Body of pancreas (tissue), 4 donors: ENCODE results near the gene CFLAR. TPM values are rescaled to one million over a fixed set of nuclear protein-coding genes. Genes with fewer than 3 reads are reported as not detected.

ENCODE experiments used
- ATAC-seq: fragments of 150-250 bp; one replicate; pipeline ENCODE4 v1.9.1; 2016
- DNase-seq, 4 donors: peaks; one replicate each; pipeline ENCODE4 v3.0.0-alpha.2; 2019
- H3K27ac ChIP-seq, 4 donors: fragments of 200-600 bp; sonication (generic); 1 replicate in 3 of 4; 2 replicates in 1 of 4; pipeline versions ENCODE4 v1.5.1 to v1.6.1; 2016 to 2019; ENCODE audit warnings: mild to moderate bottlenecking in 1 of 4, mixed read lengths in 1 of 4, moderate library complexity in 1 of 4
- H3K27me3 ChIP-seq, 2 donors: fragments of 200-600 bp; sonication (generic); one replicate each; pipeline ENCODE4 v1.6.0; 2016; ENCODE audit warnings: mild to moderate bottlenecking in 1 of 2
- H3K36me3 ChIP-seq, 2 donors: fragments of 200-600 bp; sonication (generic); replicated peaks in 1 of 2; 2 replicates each; pipeline ENCODE4 v1.5.1; 2016; ENCODE audit warnings: low read depth in 2 of 2; ENCODE audit not compliant: insufficient read depth in 1 of 2
- H3K4me1 ChIP-seq: fragments of 200-600 bp; sonication (generic); one replicate; pipeline ENCODE4 v1.6.0; 2016
- H3K4me3 ChIP-seq, 2 donors: fragments of 200-600 bp; sonication (generic); 1 replicate in 1 of 2; 2 replicates in 1 of 2; pipeline ENCODE4 v1.5.1; 2016 to 2019
- H3K9me3 ChIP-seq, 3 donors: fragments of 200-600 bp; sonication (generic); 1 replicate in 2 of 3; 2 replicates in 1 of 3; pipeline ENCODE4 v1.5.1; 2016
- CTCF ChIP-seq, 7 experiments: fragments of 450-650 bp in 4 of 7; fragments of 200-600 bp in 3 of 7; sonication (generic) in 3 of 7; IDR thresholded peaks; one replicate each; pipeline ENCODE4 v1.5.1; 2016 to 2019; ENCODE audit warnings: antibody characterized with exemption in 7 of 7
- POLR2A ChIP-seq, 3 donors: fragments of 450-650 bp; IDR thresholded peaks; one replicate each; pipeline ENCODE4 v1.6.1; 2016; ENCODE audit warnings: antibody characterized with exemption in 3 of 3, mild to moderate bottlenecking in 2 of 3
- WGBS, 2 donors: methylation state at CpG; one replicate each; pipeline ENCODE4 v1.1.5; 2017; 5-methylcytosine and 5-hydroxymethylcytosine counted together
- intact Hi-C: fragments of 100-400 bp; cut with DNase I; formaldehyde crosslinking; loops from one replicate; pipeline ENCODE4 v1.15.1; 2023
- total RNA-seq, 2 donors: library from RNA; depleted of rRNA; stranded (reverse); fragments of >200 nt; gene quantifications; one replicate each; pipeline ENCODE4 v1.1.0, GENCODE V29; 2016

Gene CFLAR
- total RNA-seq, 2 donors from 2014 or later = 83.3 to 113 TPM

GRCh38 chr2:201073071-201073470 is 42.9 kb upstream of the CFLAR start:
- Histone ChIP-seq H3K27ac (no peak overlapping the region), H3K4me1 (peaks cover 30% of the 10 kb centered on the region), H3K27me3 (no peaks in the 10 kb centered on the region), H3K4me3 (no peak overlapping the region), H3K9me3 (no peaks in the 10 kb centered on the region), H3K36me3 (no peaks in the 10 kb centered on the region)
- no peak for DNase-seq
- intact Hi-C loops = loop anchor here (10.0 kb wide), 2 partner anchors 168 to 358 kb away; no protein-coding TSS in a partner anchor
- no peak for ATAC-seq
- WGBS, 2 donors = 79 to 84% methylated on average over 1 of the region's 1 CpG
- TF ChIP-seq POLR2A (IDR thresholded peaks at IDR 0.05) (no peak), CTCF (IDR thresholded peaks at IDR 0.05) (no peak)

- DNase-seq = no peak
- no peak for TF ChIP-seq CTCF (IDR thresholded peaks at IDR 0.05)
- no peak for TF ChIP-seq POLR2A (IDR thresholded peaks at IDR 0.05)
- Histone ChIP-seq H3K27me3 (no peaks in the 10 kb centered on the region), H3K36me3 (peaks cover 0 to 2% of the 10 kb centered on the region in 2 donors), H3K4me3 (no peak overlapping the region), H3K9me3 (no peaks in the 10 kb centered on the region), H3K4me1 (peaks cover 20% of the 10 kb centered on the region), H3K27ac (no peak overlapping the region)
- 74 to 83% methylated on average over 7 of the region's 7 CpGs for WGBS, 2 donors
- no peak for ATAC-seq
- intact Hi-C loops = loop anchor here (10.0 kb wide), 2 partner anchors 170 to 360 kb away; no protein-coding TSS in a partner anchor
These were observed 41.0 kb upstream of the CFLAR start for GRCh38 chr2:201074996-201075395.

- whole genome bisulfite sequencing, 2 donors = 78 to 85% methylated on average over 2 of the region's 2 CpGs
- DNase-seq (no peak), ATAC-seq (no peak)
- Histone ChIP-seq H3K9me3 (no peaks in the 10 kb centered on the region), H3K4me3 (no peak overlapping the region), H3K27ac (no peak overlapping the region), H3K4me1 (no peaks in the 10 kb centered on the region), H3K36me3 (no peaks in the 10 kb centered on the region), H3K27me3 (no peaks in the 10 kb centered on the region)
- TF ChIP-seq CTCF (IDR thresholded peaks at IDR 0.05) (no peak), POLR2A (IDR thresholded peaks at IDR 0.05) (no peak)
- intact Hi-C loops = no loop called here
These were observed 31.1 kb upstream of the CFLAR start for GRCh38 chr2:201084863-201085262.

GRCh38 chr2:201090574-201090973 is 25.4 kb upstream of the CFLAR start:
- no peaks in the 10 kb centered on the region for H3K9me3 ChIP-seq

More at GRCh38 chr2:201090574-201090973, 25.4 kb upstream of the CFLAR start:
- intact Hi-C loops = no loop called here
- 82% methylated on average over 3 to 4 of the region's 4 CpGs for WGBS, 2 donors
- Histone ChIP-seq H3K4me3 (no peak overlapping the region), H3K27me3 (no peaks in the 10 kb centered on the region), H3K36me3 (no peaks in the 10 kb centered on the region), H3K27ac (no peak overlapping the region), H3K4me1 (no peaks in the 10 kb centered on the region)
- no peak for TF ChIP-seq POLR2A (IDR thresholded peaks at IDR 0.05)
- TF ChIP-seq CTCF (IDR thresholded peaks at IDR 0.05) = no peak
- DNase-seq (no peak), ATAC-seq (no peak)
